ENCODE measurements around the gene ELANE.

DNA sequence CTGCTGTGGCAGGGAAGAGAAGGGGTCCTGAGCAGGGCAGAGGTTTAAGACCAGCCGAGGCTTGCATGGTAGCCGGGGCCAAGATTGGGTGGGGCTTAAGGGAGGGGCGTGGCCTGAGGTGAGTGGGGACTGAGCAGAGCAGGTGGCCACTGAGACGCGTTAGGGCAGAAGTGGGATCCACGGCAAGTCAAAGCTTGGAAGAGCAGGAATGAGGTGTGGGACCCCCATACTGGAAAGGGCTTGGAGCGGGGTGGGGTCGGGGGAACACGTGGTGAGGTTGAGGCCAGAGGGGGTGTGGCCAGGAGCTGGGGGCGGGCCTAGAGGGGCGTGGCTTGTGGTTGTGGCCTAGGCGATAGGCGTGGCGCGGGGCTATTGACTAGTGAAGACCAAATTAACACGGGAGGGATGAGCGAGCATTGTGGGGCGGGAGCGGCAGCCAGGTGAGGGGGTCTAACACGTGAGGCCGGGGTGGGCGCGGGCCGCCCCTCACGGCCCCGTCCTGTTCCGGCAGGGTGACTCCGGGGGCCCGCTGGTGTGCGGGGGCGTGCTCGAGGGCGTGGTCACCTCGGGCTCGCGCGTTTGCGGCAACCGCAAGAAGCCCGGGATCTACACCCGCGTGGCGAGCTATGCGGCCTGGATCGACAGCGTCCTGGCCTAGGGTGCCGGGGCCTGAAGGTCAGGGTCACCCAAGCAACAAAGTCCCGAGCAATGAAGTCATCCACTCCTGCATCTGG lies 10.6 kb downstream of the ELANE start:
- TF ChIP-seq, protein P1, sequence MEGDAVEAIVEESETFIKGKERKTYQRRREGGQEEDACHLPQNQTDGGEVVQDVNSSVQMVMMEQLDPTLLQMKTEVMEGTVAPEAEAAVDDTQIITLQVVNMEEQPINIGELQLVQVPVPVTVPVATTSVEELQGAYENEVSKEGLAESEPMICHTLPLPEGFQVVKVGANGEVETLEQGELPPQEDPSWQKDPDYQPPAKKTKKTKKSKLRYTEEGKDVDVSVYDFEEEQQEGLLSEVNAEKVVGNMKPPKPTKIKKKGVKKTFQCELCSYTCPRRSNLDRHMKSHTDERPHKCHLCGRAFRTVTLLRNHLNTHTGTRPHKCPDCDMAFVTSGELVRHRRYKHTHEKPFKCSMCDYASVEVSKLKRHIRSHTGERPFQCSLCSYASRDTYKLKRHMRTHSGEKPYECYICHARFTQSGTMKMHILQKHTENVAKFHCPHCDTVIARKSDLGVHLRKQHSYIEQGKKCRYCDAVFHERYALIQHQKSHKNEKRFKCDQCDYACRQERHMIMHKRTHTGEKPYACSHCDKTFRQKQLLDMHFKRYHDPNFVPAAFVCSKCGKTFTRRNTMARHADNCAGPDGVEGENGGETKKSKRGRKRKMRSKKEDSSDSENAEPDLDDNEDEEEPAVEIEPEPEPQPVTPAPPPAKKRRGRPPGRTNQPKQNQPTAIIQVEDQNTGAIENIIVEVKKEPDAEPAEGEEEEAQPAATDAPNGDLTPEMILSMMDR (IDR thresholded peaks at IDR 0.05) = no peak
- TF ChIP-seq ZFX (IDR thresholded peaks at IDR 0.05; ENCODE audit: borderline replicate concordance) = no peak

All from 22Rv1 (cell line).